ENCODE measurements around the gene TAF3.

The TAF3 gene

DNA sequence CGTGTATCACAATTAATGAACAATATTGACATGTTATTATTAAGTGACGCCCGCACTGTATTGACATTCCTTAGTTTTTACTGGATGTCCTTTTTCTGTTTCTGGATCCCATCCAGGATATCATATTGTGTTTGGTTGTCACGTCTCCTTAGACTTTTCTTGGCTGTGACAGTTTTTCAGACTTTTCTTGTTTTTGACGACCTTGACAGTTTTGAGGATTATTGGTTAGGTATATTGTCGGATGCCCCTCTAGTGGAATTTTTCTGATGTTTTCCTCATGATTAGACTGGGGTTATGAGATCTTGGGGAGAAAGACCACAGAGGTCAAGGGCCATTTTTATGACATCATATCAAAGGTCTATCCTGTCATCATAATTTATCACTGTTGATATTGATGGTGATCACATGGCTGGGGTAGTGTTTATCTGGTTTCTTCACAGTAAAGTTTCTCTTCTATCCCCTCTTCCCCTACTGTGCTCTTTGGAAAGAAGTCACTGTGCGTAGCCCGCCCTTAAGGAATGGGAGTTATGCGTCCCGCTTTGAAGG lies 11.1 kb downstream of the TAF3 start:
- no peaks in the 10 kb centered on the region for H3K9me2 ChIP-seq (replicated peaks; ENCODE audit: insufficient read depth, low read length)
- no peak overlapping the region for H3K27ac ChIP-seq (ENCODE audit: low read depth, low read length)
- H2AFZ ChIP-seq (ENCODE audit: low read depth, low read length, severe bottlenecking) = no peak overlapping the region
- H3K79me2 ChIP-seq (ENCODE audit: insufficient read depth, low read length) = peaks cover 21% of the 10 kb centered on the region
- no peaks in the 10 kb centered on the region for H3F3A ChIP-seq (ENCODE audit: insufficient read depth)
- H3K9ac ChIP-seq (ENCODE audit: low read length) = no peak overlapping the region
- H3K9me3 ChIP-seq (ENCODE audit: insufficient read depth, low read length) = no peaks in the 10 kb centered on the region
- H3K27me3 ChIP-seq (ENCODE audit: low read length) = no peaks in the 10 kb centered on the region
- H4K20me1 ChIP-seq (ENCODE audit: low read depth, low read length) = no peaks in the 10 kb centered on the region
- TF ChIP-seq EZH2phosphoT487 (conservative IDR thresholded peaks at IDR 0.05; ENCODE audit: low read length) = no peak
- TF ChIP-seq, protein P1, sequence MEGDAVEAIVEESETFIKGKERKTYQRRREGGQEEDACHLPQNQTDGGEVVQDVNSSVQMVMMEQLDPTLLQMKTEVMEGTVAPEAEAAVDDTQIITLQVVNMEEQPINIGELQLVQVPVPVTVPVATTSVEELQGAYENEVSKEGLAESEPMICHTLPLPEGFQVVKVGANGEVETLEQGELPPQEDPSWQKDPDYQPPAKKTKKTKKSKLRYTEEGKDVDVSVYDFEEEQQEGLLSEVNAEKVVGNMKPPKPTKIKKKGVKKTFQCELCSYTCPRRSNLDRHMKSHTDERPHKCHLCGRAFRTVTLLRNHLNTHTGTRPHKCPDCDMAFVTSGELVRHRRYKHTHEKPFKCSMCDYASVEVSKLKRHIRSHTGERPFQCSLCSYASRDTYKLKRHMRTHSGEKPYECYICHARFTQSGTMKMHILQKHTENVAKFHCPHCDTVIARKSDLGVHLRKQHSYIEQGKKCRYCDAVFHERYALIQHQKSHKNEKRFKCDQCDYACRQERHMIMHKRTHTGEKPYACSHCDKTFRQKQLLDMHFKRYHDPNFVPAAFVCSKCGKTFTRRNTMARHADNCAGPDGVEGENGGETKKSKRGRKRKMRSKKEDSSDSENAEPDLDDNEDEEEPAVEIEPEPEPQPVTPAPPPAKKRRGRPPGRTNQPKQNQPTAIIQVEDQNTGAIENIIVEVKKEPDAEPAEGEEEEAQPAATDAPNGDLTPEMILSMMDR (IDR thresholded peaks at IDR 0.05; ENCODE audit: insufficient read depth, low read length, poor library complexity, severe bottlenecking) = no peak
- no peak overlapping the region for H3K4me3 ChIP-seq (ENCODE audit: insufficient read depth, low read length, poor library complexity, severe bottlenecking)
- H3K4me2 ChIP-seq (ENCODE audit: low read depth, low read length, poor library complexity, severe bottlenecking) = no peak overlapping the region
- H3K36me3 ChIP-seq (ENCODE audit: low read length) = peaks cover 5% of the 10 kb centered on the region; the same call in 1 of the 2 replicates

DNA sequence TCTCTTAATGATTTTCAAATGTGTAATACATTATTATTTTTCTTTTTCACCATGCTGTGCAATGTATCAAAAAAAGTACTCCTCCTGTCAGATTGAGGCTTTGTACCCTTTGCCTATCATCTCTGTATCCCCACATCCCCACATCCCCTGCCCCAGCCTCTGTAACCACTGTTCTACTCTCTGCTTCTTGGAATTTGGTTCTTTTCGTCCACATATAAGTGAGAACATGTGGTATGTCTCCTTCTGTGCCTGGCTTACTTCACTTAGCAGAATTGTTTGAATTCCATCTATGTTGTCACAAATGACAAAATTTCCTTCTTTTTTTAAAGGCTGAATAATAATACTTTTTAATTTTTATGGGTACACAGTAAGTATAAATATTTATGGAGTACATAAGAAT lies 13.8 kb downstream of the TAF3 start:
- Histone ChIP-seq H3K79me2 (ENCODE audit: insufficient read depth, low read length) (peaks cover 40% of the 10 kb centered on the region), H3F3A (ENCODE audit: insufficient read depth) (no peaks in the 10 kb centered on the region), H3K4me3 (ENCODE audit: insufficient read depth, low read length, poor library complexity, severe bottlenecking) (no peak overlapping the region), H3K9ac (ENCODE audit: low read length) (no peak overlapping the region), H2AFZ (ENCODE audit: low read depth, low read length, severe bottlenecking) (no peak overlapping the region), H3K9me2 (replicated peaks; ENCODE audit: insufficient read depth, low read length) (no peaks in the 10 kb centered on the region), H3K27me3 (ENCODE audit: low read length) (no peaks in the 10 kb centered on the region), H4K20me1 (ENCODE audit: low read depth, low read length) (no peaks in the 10 kb centered on the region), H3K27ac (ENCODE audit: low read depth, low read length) (no peak overlapping the region), H3K4me2 (ENCODE audit: low read depth, low read length, poor library complexity, severe bottlenecking) (no peak overlapping the region), H3K9me3 (ENCODE audit: insufficient read depth, low read length) (no peaks in the 10 kb centered on the region), H3K36me3 (ENCODE audit: low read length) (no peaks in the 10 kb centered on the region)
- TF ChIP-seq, protein P1 (IDR thresholded peaks at IDR 0.05; ENCODE audit: insufficient read depth, low read length, poor library complexity, severe bottlenecking) = no peak
- no peak for TF ChIP-seq EZH2phosphoT487 (conservative IDR thresholded peaks at IDR 0.05; ENCODE audit: low read length)

DNA sequence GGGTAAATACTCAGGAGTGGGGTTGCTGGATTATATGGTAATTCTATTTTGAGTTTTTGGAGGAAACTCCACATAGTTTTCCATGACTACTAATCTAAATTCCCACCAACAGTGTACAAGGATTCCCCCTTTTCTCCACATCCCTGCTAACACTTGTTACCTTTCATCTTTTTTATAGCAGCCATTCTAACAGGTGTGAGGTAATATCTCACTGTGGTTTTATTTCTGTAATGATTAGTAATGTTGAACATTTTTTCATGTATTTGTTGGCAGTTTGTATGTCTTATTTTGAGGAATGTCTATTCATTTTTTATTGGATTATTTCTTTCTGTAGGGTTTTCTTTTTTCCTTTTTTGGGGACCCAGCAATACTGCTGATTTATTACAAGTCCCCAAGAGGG lies 14.9 kb downstream of the TAF3 start:
- Histone ChIP-seq H3K27me3 (ENCODE audit: low read length) (no peaks in the 10 kb centered on the region), H3K9ac (ENCODE audit: low read length) (no peak overlapping the region), H3K4me3 (ENCODE audit: insufficient read depth, low read length, poor library complexity, severe bottlenecking) (no peak overlapping the region), H3F3A (ENCODE audit: insufficient read depth) (no peaks in the 10 kb centered on the region), H2AFZ (ENCODE audit: low read depth, low read length, severe bottlenecking) (no peak overlapping the region), H3K36me3 (ENCODE audit: low read length) (no peaks in the 10 kb centered on the region), H4K20me1 (ENCODE audit: low read depth, low read length) (no peaks in the 10 kb centered on the region), H3K27ac (ENCODE audit: low read depth, low read length) (no peak overlapping the region), H3K79me2 (ENCODE audit: insufficient read depth, low read length) (peaks cover 40% of the 10 kb centered on the region), H3K9me3 (ENCODE audit: insufficient read depth, low read length) (no peaks in the 10 kb centered on the region), H3K9me2 (replicated peaks; ENCODE audit: insufficient read depth, low read length) (no peaks in the 10 kb centered on the region), H3K4me2 (ENCODE audit: low read depth, low read length, poor library complexity, severe bottlenecking) (no peak overlapping the region)
- TF ChIP-seq, protein P1 (IDR thresholded peaks at IDR 0.05; ENCODE audit: insufficient read depth, low read length, poor library complexity, severe bottlenecking) = no peak
- TF ChIP-seq EZH2phosphoT487 (conservative IDR thresholded peaks at IDR 0.05; ENCODE audit: low read length) = no peak

Measured in SU-DHL-6 (cell line).